ENCODE measurements around the gene ASXL1.

- TF ChIP-seq CTCF (IDR thresholded peaks at IDR 0.05) (no peak), POLR2A (IDR thresholded peaks at IDR 0.05) (no peak), POLR2AphosphoS5 (IDR thresholded peaks at IDR 0.05) (no peak), EP300 (IDR thresholded peaks at IDR 0.05) (no peak)
Measured at GRCh38 chr20:32330555-32330897, 27.6 kb upstream of the ASXL1 start.

All from gastroesophageal sphincter (tissue), 3 donors.